ENCODE measurements around the gene HERC6.

- TF ChIP-seq CTCF (IDR thresholded peaks at IDR 0.05) (no peak), POLR2A (IDR thresholded peaks at IDR 0.05) (no peak)
These were observed 35.1 kb downstream of the HERC6 start for GRCh38 chr4:88413801-88414200.

Data from Peyer's patch (tissue), 4 donors.